Type B pancreatic cell (in vitro differentiated cells): ENCODE data around the gene ZG16B. TPM values are rescaled to one million over a fixed set of nuclear protein-coding genes. Genes with fewer than 3 reads are reported as not detected.

Source experiments
- DNase-seq: peaks from one replicate; pipeline ENCODE4 v3.0.0; 2021; ENCODE audit warnings: mixed read lengths; ENCODE audit not compliant: unreplicated experiment; ENCODE audit errors: extremely low spot score
- H3K27ac Mint-ChIP-seq: 2 replicates; pipeline ENCODE4 v1.8.0; 2021; ENCODE audit warnings: mild to moderate bottlenecking, mixed read lengths
- H3K27me3 Mint-ChIP-seq: 2 replicates; pipeline ENCODE4 v1.8.0; 2021; ENCODE audit warnings: mixed read lengths
- H3K36me3 Mint-ChIP-seq: 2 replicates; pipeline ENCODE4 v1.8.0; 2021; ENCODE audit warnings: mixed read lengths
- H3K4me1 Mint-ChIP-seq: one replicate; pipeline ENCODE4 v1.8.0; 2021; ENCODE audit warnings: mixed read lengths; ENCODE audit not compliant: unreplicated experiment
- H3K4me3 Mint-ChIP-seq: 2 replicates; pipeline ENCODE4 v1.8.0; 2021; ENCODE audit warnings: mild to moderate bottlenecking, mixed read lengths
- H3K9me3 Mint-ChIP-seq: 2 replicates; pipeline ENCODE4 v1.8.0; 2021; ENCODE audit warnings: mixed read lengths
- total RNA-seq: library from RNA; stranded (reverse); gene quantifications from 2 replicates; pipeline ENCODE4 v1.2.1, GENCODE V29; 2021; ENCODE audit warnings: low replicate concordance
- TF ChIP-seq, protein P1 (sequence below): fragments of 200-600 bp; sonication (generic); conservative IDR thresholded peaks from 2 replicates; pipeline ENCODE4 v1.5.0; 2021; ENCODE audit warnings: antibody characterized with exemption, mild to moderate bottlenecking

Gene ZG16B
- total RNA-seq, 1 donor from 2014 or later: 1.5 TPM

DNA sequence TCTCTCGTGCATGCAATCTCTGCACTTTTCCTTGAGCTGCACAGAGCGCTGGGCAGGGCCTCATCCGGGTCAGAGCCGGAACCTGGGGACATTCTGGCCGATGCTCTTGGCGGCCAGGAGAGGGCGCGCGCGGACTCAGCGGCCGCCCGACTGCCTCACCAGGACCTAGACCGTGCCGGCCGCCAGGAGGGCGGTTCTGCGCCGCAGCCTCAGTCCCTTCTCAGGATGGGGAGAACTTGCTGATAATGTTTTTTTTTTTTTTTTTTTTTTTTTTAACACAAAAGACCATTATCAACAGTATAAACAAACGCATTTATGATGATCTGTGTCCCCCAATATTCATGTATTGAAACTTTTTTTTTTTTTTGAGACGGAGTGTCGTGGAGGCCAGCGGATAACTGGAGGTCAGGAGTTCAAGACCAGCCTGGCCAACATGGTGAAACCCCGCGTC lies 44.8 kb downstream of the ZG16B start:
- H3K27ac Mint-ChIP-seq: no peak overlapping the region
- DNase-seq: peak; percentile 82
- H3K27me3 Mint-ChIP-seq: peaks cover 25% of the 10 kb centered on the region
- TF ChIP-seq, protein P1, sequence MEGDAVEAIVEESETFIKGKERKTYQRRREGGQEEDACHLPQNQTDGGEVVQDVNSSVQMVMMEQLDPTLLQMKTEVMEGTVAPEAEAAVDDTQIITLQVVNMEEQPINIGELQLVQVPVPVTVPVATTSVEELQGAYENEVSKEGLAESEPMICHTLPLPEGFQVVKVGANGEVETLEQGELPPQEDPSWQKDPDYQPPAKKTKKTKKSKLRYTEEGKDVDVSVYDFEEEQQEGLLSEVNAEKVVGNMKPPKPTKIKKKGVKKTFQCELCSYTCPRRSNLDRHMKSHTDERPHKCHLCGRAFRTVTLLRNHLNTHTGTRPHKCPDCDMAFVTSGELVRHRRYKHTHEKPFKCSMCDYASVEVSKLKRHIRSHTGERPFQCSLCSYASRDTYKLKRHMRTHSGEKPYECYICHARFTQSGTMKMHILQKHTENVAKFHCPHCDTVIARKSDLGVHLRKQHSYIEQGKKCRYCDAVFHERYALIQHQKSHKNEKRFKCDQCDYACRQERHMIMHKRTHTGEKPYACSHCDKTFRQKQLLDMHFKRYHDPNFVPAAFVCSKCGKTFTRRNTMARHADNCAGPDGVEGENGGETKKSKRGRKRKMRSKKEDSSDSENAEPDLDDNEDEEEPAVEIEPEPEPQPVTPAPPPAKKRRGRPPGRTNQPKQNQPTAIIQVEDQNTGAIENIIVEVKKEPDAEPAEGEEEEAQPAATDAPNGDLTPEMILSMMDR: peak; percentile 95
- H3K4me3 Mint-ChIP-seq: no peak overlapping the region
- no peaks in the 10 kb centered on the region for H3K9me3 Mint-ChIP-seq
- H3K4me1 Mint-ChIP-seq: no peaks in the 10 kb centered on the region
- no peaks in the 10 kb centered on the region for H3K36me3 Mint-ChIP-seq

DNA sequence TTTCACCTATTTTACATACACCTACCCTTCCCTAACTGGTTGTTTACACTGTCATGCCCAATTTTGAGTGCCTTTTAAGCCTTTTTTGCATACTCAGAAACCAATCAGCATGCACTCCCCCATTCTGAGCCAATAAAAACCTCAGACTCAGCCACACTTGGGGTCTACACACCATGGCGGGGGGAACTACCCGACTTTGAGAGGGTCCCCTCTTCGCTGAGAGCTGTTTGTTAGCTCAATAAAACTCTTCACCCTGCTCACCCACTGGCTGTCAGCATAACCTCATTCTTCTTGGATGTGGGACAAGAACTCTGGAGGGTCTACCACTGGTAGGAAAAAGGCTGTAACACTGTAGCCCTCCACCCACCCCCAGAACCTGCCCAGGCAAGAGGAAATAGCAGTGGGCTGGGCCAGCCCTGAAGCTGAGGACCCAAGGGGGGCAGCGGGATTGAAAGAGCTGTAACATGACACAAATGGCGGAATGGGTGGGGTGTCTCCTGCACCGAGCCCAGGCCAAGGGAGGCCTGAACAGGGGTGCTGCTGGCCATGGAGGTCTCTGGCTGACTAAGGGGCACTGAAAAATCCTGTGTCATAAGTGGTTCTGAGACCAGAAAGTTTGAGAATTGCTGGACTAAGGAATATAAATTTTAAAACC lies 49.9 kb downstream of the ZG16B start:
- DNase-seq: no peak
- peaks cover 6% of the 10 kb centered on the region for H3K4me1 Mint-ChIP-seq
- H3K9me3 Mint-ChIP-seq: no peaks in the 10 kb centered on the region
- H3K4me3 Mint-ChIP-seq: peak overlapping the region; percentile 39
- peak overlapping the region; percentile 31 for H3K27ac Mint-ChIP-seq
- H3K27me3 Mint-ChIP-seq: peaks cover 4% of the 10 kb centered on the region
- no peaks in the 10 kb centered on the region for H3K36me3 Mint-ChIP-seq
- TF ChIP-seq, protein P1: no peak

Other genes with a start within 250 kb of the ZG16B start
- 25.1 and 30.5 TPM in 2 replicates for gene KCTD5, start 147.8 kb upstream of the ZG16B start, total RNA-seq
- 19.0 and 24.6 TPM in 2 replicates for gene PRSS27, start 110.1 kb upstream of the ZG16B start, total RNA-seq
- gene SRRM2, start 77.7 kb upstream of the ZG16B start, total RNA-seq: 620 and 749 TPM in 2 replicates
- gene ELOB, start 53.0 kb upstream of the ZG16B start, total RNA-seq: 237 and 243 TPM in 2 replicates
- 0.39 and 2.4 TPM in 2 replicates for gene PRSS33, start 42.7 kb upstream of the ZG16B start, total RNA-seq
- gene PRSS41, start 31.8 kb upstream of the ZG16B start, total RNA-seq: not detected in 2 replicates
- not detected in 2 replicates for gene PRSS21, start 13.1 kb upstream of the ZG16B start, total RNA-seq
- 42.5 and 56.8 TPM in 2 replicates for gene PRSS22, start 27.9 kb downstream of the ZG16B start, total RNA-seq
- 43.1 and 45.9 TPM in 2 replicates for gene FLYWCH2, start 52.9 kb downstream of the ZG16B start, total RNA-seq
- 17.8 and 28.6 TPM in 2 replicates for gene FLYWCH1, start 81.6 kb downstream of the ZG16B start, total RNA-seq
- gene KREMEN2, start 134.0 kb downstream of the ZG16B start, total RNA-seq: 4.5 and 7.7 TPM in 2 replicates
- 18.1 and 23.8 TPM in 2 replicates for gene PAQR4, start 139.0 kb downstream of the ZG16B start, total RNA-seq
- gene PKMYT1, start 150.1 kb downstream of the ZG16B start, total RNA-seq: 25.1 and 42.3 TPM in 2 replicates
- gene CLDN9, start 182.6 kb downstream of the ZG16B start, total RNA-seq: 0.99 and 3.4 TPM in 2 replicates
- gene CLDN6, start 187.9 kb downstream of the ZG16B start, total RNA-seq: 98.9 and 243 TPM in 2 replicates
- gene TNFRSF12A, start 190.1 kb downstream of the ZG16B start, total RNA-seq: 24.0 and 55.5 TPM in 2 replicates
- 34.8 and 49.4 TPM in 2 replicates for gene HCFC1R1, start 193.6 kb downstream of the ZG16B start, total RNA-seq
- gene THOC6, start 193.7 kb downstream of the ZG16B start, total RNA-seq: 40.1 and 50.7 TPM in 2 replicates
- gene BICDL2, start 206.6 kb downstream of the ZG16B start, total RNA-seq: 15.2 and 28.6 TPM in 2 replicates
- gene MMP25, start 216.3 kb downstream of the ZG16B start, total RNA-seq: 0.14 TPM in 2 replicates
- 12.7 and 44.1 TPM in 2 replicates for gene IL32, start 235.3 kb downstream of the ZG16B start, total RNA-seq